Thymus (tissue), 11 donors: Measurements from ENCODE around the gene OSBPL10. TPM values are rescaled to one million over a fixed set of nuclear protein-coding genes. Genes with fewer than 3 reads are reported as not detected.
A peak's percentile ranks its signal among the peaks of the same experiment; 100 is the strongest.

Experiments used
- DNase-seq, 9 donors: peaks; one replicate each; pipeline ENCODE4 v3.0.0-alpha.2; 2013; ENCODE audit warnings: low spot score in 9 of 9, low read depth in 6 of 9, missing footprints in 1 of 9
- H3K27ac ChIP-seq, 2 donors: one replicate each; pipeline ENCODE4 v1.5.1; 2013; ENCODE audit warnings: control low read depth in 1 of 2, low read depth in 1 of 2, low read length in 1 of 2, mild to moderate bottlenecking in 1 of 2, moderate library complexity in 1 of 2
- H3K27me3 ChIP-seq, 2 donors: one replicate each; pipeline ENCODE4 v1.5.1; 2013; ENCODE audit warnings: low read length in 1 of 2; ENCODE audit not compliant: control insufficient read depth in 2 of 2, insufficient read depth in 1 of 2
- H3K36me3 ChIP-seq, 2 donors: one replicate each; pipeline ENCODE4 v1.5.1; 2013; ENCODE audit warnings: low read length in 1 of 2, mild to moderate bottlenecking in 1 of 2, moderate library complexity in 1 of 2; ENCODE audit not compliant: control insufficient read depth in 2 of 2, insufficient read depth in 2 of 2
- H3K4me1 ChIP-seq, 2 donors: one replicate each; pipeline ENCODE4 v1.5.1; 2013; ENCODE audit warnings: low read length in 2 of 2; ENCODE audit not compliant: control insufficient read depth in 2 of 2, insufficient read depth in 2 of 2
- H3K4me3 ChIP-seq, 2 donors: one replicate each; pipeline ENCODE4 v1.5.1; 2013; ENCODE audit warnings: low read length in 2 of 2, control low read depth in 1 of 2, mild to moderate bottlenecking in 1 of 2
- H3K9me3 ChIP-seq, 2 donors: one replicate each; pipeline ENCODE4 v1.5.1; 2013; ENCODE audit warnings: low read length in 1 of 2, mild to moderate bottlenecking in 1 of 2; ENCODE audit not compliant: control insufficient read depth in 2 of 2, insufficient read depth in 1 of 2
- WGBS: extraction: QIAGEN DNeasy Blood & Tissue Kit; methylation state at CpG from one replicate; pipeline ENCODE4 v1.1.7; 2013; 5-methylcytosine and 5-hydroxymethylcytosine counted together
- polyA plus RNA-seq: library from polyadenylated mRNA; stranded (reverse); fragments of 200-250 nt; gene quantifications from one replicate; pipeline ENCODE4 v1.2.3, GENCODE V29; 2013
- total RNA-seq: library from RNA; stranded (reverse); fragments of 120-200 nt; gene quantifications from one replicate; pipeline ENCODE4 v1.2.4, GENCODE V29; 2013
- donor health status: healthy.

The OSBPL10 gene
- total and polyA plus RNA-seq, 2 donors: 1.4 to 2.1 TPM

DNA sequence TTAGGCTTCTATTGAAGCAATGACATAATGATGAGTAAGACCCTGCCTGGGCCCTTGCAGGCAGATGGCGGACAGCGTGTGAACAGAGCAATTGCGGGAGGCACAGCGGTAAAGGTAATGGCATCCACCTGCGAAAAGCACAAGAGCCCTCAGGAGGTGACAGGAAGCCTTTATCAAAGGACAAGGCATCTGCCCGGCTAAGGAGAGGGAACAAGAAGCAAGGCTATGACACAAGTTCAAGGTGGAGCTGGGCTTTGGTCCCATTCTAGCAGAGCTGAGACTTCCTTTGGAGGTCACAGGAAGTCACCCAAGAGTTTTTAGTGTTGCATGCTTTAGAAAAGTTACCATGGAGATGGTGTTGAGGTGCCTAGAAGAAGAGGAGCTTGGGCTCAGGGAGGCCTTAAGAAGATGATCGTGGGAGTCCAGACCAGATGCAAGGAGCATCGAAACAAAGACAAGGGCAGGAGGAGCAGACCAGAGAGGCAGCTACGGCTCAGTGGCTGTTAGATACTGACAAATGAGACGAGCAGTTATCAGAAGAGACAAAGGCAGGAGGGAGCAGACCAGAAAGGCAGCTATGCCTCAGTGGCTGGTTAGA lies 34.5 kb downstream of the OSBPL10 start:
- DNase-seq: no peak
- no peak overlapping the region for H3K27ac ChIP-seq

DNA sequence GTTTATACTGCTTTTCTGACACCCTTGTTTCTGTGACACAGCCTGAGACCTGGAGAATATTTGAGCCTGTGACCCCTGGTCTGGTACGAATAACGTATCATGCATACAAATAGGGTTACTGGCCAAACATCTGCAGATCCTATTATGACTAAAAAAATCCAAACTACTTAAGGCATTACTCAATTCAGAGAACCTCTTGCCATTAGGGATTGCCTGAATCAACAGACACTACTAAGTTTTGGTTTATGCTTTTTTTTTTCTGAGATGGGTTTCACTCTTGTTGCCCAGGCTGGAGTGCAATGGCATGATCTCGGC lies 35.4 kb downstream of the OSBPL10 start:
- Histone ChIP-seq H3K27ac (no peak overlapping the region), H3K9me3 (peaks cover 0 to 1% of the 10 kb centered on the region in 2 donors), H3K4me3 (no peak overlapping the region), H3K27me3 (no peaks in the 10 kb centered on the region), H3K36me3 (no peaks in the 10 kb centered on the region), H3K4me1 (no peaks in the 10 kb centered on the region)
- DNase-seq: no peak
- WGBS: 96% methylated on average over 3 of the region's 3 CpGs

More for the DNA sequence above, 34.5 kb downstream of the OSBPL10 start:
- Histone ChIP-seq H3K9me3 (peaks cover 0 to 1% of the 10 kb centered on the region in 2 donors), H3K4me3 (no peak overlapping the region), H3K4me1 (no peaks in the 10 kb centered on the region), H3K36me3 (no peaks in the 10 kb centered on the region), H3K27me3 (no peaks in the 10 kb centered on the region)
- WGBS: 95% methylated on average over 10 of the region's 10 CpGs

DNA sequence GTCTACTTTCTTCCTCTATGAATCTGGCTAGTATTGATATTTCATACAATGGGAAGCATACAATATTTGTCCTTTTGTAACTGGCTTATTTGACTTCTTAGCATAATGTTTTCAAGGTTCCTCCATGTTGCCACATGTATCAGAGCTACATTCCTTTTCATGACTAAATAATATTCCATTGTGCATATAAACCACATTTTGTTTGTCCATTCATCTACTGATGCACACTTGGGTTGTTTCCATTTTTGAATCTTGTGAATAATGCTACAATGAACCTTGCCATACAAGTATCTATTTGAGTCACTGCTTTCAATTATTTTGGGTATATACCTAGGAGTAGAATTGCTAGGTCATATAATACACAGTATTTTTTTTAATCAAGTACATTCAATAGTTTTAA lies 38.0 kb downstream of the OSBPL10 start:
- Histone ChIP-seq H3K4me3 (no peak overlapping the region), H3K9me3 (peaks cover 0 to 1% of the 10 kb centered on the region in 2 donors), H3K27me3 (no peaks in the 10 kb centered on the region), H3K27ac (no peak overlapping the region), H3K36me3 (no peaks in the 10 kb centered on the region), H3K4me1 (no peaks in the 10 kb centered on the region)
- DNase-seq: no peak

DNA sequence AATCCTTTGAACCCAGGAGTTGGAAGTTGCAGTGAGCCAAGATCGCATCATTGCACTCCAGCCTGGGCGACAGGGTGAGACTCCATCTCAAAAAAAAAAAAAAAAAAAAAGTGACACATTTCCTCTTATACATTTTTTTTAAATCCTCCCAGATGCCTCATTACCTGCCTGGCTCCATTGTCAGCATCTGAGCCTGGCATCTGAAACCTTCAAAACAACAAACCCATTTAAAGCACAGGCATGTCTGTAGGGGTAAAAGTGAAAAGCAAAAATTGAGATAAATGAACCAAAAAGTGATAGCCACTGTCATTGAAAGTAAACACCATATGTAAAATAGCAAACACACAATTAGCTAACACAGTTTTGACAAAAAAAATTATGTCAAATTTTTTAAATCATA lies 38.6 kb downstream of the OSBPL10 start:
- 100% methylated on average over 2 of the region's 2 CpGs for WGBS
- Histone ChIP-seq H3K27ac (no peak overlapping the region), H3K4me1 (no peaks in the 10 kb centered on the region), H3K36me3 (no peaks in the 10 kb centered on the region), H3K27me3 (no peaks in the 10 kb centered on the region), H3K9me3 (peaks cover 0 to 1% of the 10 kb centered on the region in 2 donors), H3K4me3 (no peak overlapping the region)
- DNase-seq: no peak

DNA sequence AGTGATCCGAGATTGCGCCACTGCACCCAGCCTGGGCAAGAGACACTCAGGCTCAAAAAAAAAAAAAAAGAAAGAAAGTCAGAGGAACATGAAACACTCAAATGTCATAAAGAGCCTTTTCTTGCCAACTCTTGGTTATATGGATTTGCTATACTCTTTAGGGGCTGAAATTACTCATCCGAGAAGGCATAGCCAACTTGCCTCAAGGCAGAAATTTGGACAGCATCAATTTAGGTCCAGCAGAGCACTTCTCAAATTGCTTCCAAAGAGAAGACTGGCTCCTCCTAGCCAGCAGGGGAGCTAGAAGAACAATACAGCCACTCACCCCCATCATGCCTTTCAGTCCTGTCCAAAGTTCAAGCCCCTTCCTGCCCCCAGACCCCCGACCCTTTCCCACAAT lies 43.8 kb downstream of the OSBPL10 start:
- DNase-seq: no peak
- H3K27me3 ChIP-seq: no peaks in the 10 kb centered on the region
- H3K36me3 ChIP-seq: no peaks in the 10 kb centered on the region
- H3K4me1 ChIP-seq: no peaks in the 10 kb centered on the region
- no peak overlapping the region for H3K27ac ChIP-seq
- H3K4me3 ChIP-seq: no peak overlapping the region
- no peaks in the 10 kb centered on the region for H3K9me3 ChIP-seq
- 96% methylated on average over 4 of the region's 4 CpGs for WGBS

DNA sequence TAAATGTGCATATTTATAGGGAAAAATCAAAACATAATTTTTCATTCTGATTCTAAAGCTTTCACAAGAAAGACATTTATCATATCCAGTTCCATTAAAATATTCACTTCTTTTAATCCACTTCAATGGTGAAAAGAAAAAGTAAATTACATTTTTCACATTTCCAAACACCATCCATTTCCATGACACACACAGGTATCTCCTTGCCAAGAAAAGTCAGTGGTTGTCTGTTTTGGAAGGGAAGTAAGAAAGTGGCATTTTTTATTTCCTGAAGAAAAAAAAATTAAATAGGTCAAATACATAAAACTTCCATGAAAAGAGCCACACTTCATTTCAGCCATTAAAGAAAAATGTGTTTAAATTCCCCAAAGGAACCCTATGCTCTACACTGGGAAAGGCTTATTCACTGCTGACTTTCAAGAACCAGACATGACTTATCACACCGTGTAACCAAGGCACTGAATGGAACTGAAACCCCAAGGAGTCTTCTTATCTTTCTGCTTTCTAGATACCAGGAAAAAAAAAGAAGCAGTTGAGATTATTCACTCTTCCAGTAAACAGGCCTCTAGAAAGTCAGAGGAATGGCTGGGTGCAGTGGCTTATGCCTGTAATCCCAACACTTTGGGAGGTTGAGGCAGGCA lies 44.5 kb downstream of the OSBPL10 start:
- Histone ChIP-seq H3K4me1 (no peaks in the 10 kb centered on the region), H3K27ac (no peak overlapping the region)

DNA sequence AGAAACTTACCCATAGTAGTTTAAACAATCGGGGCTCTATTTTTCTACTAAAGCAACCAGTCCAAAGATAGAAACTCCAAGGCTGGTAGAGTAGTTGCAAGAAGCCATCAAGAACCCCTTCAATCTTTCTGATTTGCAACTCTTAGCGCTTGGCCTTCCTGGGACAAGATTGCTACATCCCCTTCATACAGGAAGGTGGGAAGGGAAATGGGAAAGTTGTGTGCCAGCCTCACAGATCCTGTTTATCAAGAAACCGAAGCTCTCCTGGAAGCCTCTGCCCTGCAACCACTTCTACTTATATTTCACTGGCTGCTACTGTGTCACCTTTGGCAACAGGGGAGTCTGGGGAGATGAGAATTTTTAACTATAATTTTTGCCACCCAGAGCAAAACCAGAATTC lies 46.2 kb downstream of the OSBPL10 start:
- Histone ChIP-seq H3K36me3 (no peaks in the 10 kb centered on the region), H3K4me3 (no peak overlapping the region), H3K4me1 (no peaks in the 10 kb centered on the region), H3K27me3 (no peaks in the 10 kb centered on the region), H3K9me3 (no peaks in the 10 kb centered on the region), H3K27ac (no peak overlapping the region)
- DNase-seq: no peak
- 89% methylated on average over 3 of the region's 3 CpGs for WGBS

More for the DNA sequence above, 44.5 kb downstream of the OSBPL10 start:
- H3K4me3 ChIP-seq: no peak overlapping the region
- no peaks in the 10 kb centered on the region for H3K27me3 ChIP-seq
- 86% methylated on average over 1 of the region's 1 CpG for WGBS
- H3K9me3 ChIP-seq: no peaks in the 10 kb centered on the region
- DNase-seq: no peak
- no peaks in the 10 kb centered on the region for H3K36me3 ChIP-seq

DNA sequence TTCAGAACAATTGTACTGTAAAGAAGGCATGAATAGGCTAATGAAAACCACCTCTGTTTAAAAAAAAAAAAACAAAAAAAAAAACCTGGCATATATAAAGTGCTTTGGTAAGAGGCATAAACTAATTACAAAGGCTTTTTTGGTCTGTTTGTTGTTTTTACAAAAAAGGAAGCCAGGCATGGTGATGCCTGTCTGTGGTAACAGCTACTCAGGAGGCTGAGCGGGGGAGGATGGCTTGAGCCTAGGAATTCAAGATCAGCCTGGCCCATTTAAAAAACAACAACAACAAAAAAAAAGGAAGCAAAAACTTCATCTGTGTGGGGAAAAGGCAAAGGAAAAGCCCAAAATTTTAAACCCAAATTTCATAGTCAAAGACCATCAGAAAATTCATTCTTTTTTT lies 47.0 kb downstream of the OSBPL10 start:
- Histone ChIP-seq H3K4me3 (no peak overlapping the region), H3K4me1 (no peaks in the 10 kb centered on the region), H3K27ac (no peak overlapping the region), H3K36me3 (no peaks in the 10 kb centered on the region), H3K27me3 (no peaks in the 10 kb centered on the region), H3K9me3 (no peaks in the 10 kb centered on the region)
- 29% methylated on average over 1 of the region's 1 CpG for WGBS
- DNase-seq: peak in 1 of 9 donors; percentile 22

DNA sequence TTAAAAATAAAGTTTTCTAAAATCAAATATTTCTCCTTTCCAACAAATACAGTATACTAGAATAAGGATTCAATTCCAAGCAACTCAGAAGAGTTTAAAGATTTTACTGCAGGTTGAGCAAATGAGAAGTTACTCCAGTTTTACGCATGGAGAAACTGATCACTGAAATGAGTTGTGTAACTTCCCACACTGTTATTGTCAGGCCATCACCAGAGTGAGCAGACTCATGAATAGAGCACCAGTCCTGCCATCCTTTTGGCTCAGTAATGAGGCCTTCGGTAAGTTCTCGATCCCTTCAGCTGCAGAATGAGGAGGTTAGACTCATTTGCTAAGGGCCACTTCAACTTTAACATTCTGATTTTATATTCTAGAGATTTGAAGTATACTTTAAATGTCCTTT lies 48.1 kb downstream of the OSBPL10 start:
- no peaks in the 10 kb centered on the region for H3K36me3 ChIP-seq
- H3K27ac ChIP-seq: no peak overlapping the region
- H3K9me3 ChIP-seq: no peaks in the 10 kb centered on the region
- H3K4me3 ChIP-seq: no peak overlapping the region
- WGBS: over 99% methylated on average over 3 of the region's 3 CpGs
- no peaks in the 10 kb centered on the region for H3K4me1 ChIP-seq
- DNase-seq: no peak
- H3K27me3 ChIP-seq: no peaks in the 10 kb centered on the region
